Neuron (in vitro differentiated cells): Measurements from ENCODE around the gene FOXK1.

ENCODE experiments used
- H2AFZ ChIP-seq: one replicate; pipeline ENCODE4 v1.6.1; 2013; ENCODE audit warnings: low read depth, mild to moderate bottlenecking, inconsistent platforms, low read length, moderate library complexity
- H3K27me3 ChIP-seq: one replicate; pipeline ENCODE4 v1.6.1; 2013; ENCODE audit warnings: low read length; ENCODE audit not compliant: insufficient read depth
- H3K36me3 ChIP-seq: one replicate; pipeline ENCODE4 v1.6.1; 2013; ENCODE audit warnings: low read length; ENCODE audit not compliant: insufficient read depth
- H3K4me1 ChIP-seq: one replicate; pipeline ENCODE4 v1.6.1; 2013; ENCODE audit warnings: low read length; ENCODE audit not compliant: insufficient read depth
- H3K4me3 ChIP-seq: 2 replicates; pipeline ENCODE4 v1.5.1; 2013; ENCODE audit warnings: mild to moderate bottlenecking, low read length, moderate library complexity
- H3K9me3 ChIP-seq: one replicate; pipeline ENCODE4 v1.6.1; 2013; ENCODE audit warnings: low read length

Gene FOXK1

GRCh38 chr7:4751398-4751947 lies 69.4 kb downstream of the FOXK1 start:
- Histone ChIP-seq H3K4me3 (no peak overlapping the region), H2AFZ (no peak overlapping the region), H3K4me1 (no peaks in the 10 kb centered on the region), H3K9me3 (peaks cover 2% of the 10 kb centered on the region), H3K36me3 (peaks cover 51% of the 10 kb centered on the region), H3K27me3 (no peaks in the 10 kb centered on the region)

DNA sequence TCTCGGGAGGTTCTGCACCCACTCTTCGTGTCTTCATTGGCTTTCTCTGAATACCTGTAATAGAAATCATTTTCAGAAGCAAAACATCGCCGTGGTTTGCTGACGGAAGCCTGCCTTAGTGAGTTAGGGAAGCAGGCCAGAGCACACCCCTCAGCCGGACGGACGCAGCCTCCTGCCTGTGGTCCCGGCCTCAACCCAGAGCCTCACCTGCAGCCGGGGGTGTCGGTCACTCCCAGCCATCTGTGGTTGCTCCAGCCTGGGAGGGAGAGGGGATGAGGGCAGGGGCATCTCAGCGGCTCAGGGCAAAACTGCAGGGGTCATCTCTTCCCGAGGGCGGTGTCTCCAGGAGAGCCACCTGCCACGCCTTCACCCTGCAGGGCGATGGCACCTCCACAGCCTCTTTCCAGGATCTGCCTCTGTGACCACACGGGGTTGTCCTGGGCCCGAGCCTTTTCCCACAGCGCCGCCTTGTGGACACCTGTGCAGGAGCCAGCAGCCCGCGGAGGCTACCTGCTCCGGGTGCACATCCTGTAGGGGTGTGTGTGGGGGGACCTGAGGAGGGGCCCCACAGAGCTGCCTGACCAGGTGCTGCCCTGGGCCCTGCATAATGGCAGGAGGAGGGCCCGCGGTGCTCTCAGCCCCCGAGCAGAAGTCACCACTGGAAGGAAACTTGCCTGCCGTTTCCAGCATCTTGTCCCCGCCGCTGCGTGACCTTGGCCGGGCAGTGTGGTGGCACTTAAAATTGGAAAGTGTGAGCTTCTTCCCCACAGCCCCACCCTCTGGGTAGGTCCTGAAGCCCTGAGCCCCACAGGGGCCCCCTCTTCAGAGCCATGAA lies 71.7 kb downstream of the FOXK1 start:
- H3K4me3 ChIP-seq = no peak overlapping the region
- H2AFZ ChIP-seq = no peak overlapping the region
- peaks cover 2% of the 10 kb centered on the region for H3K9me3 ChIP-seq
- peaks cover 50% of the 10 kb centered on the region for H3K36me3 ChIP-seq
- H3K27me3 ChIP-seq = no peaks in the 10 kb centered on the region
- no peaks in the 10 kb centered on the region for H3K4me1 ChIP-seq

DNA sequence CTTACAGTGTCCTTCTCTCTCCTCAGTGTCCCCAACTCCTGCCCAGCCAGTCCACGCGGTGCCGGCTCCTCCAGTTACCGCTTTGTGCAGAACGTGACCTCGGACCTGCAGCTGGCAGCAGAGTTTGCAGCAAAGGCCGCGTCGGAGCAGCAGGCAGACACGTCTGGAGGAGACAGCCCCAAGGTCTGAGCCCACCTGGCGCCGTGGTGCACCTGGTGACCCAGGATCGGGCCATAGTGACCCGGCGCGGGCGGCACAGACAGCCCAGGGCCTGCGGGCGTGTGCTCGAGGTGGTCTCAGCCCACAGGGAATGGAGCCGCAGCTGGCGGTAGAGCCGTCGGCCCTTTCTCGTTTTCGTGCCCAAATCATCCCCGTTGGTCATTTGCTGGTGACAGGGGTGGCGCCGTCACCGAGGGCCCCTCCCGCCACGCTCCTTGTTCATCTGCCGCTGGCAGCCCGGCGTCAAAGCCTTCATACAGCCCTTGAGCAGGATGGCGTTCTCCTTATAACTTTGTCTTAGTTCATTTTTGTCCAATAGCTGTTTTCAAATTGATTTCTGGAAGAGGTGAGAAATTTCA lies 72.4 kb downstream of the FOXK1 start:
- H3K27me3 ChIP-seq = no peaks in the 10 kb centered on the region
- H3K9me3 ChIP-seq = peaks cover 2% of the 10 kb centered on the region
- peaks cover 54% of the 10 kb centered on the region for H3K36me3 ChIP-seq
- H2AFZ ChIP-seq = no peak overlapping the region
- no peak overlapping the region for H3K4me3 ChIP-seq
- H3K4me1 ChIP-seq = no peaks in the 10 kb centered on the region

GRCh38 chr7:4755045-4755444 lies 73.0 kb downstream of the FOXK1 start:
- Histone ChIP-seq H3K9me3 (peaks cover 2% of the 10 kb centered on the region), H3K4me3 (no peak overlapping the region), H3K27me3 (no peaks in the 10 kb centered on the region), H3K36me3 (peaks cover 54% of the 10 kb centered on the region), H3K4me1 (no peaks in the 10 kb centered on the region), H2AFZ (no peak overlapping the region)

GRCh38 chr7:4758111-4758510 lies 76.0 kb downstream of the FOXK1 start:
- H2AFZ ChIP-seq = no peak overlapping the region
- H3K9me3 ChIP-seq = no peaks in the 10 kb centered on the region
- no peaks in the 10 kb centered on the region for H3K27me3 ChIP-seq
- no peaks in the 10 kb centered on the region for H3K4me1 ChIP-seq
- no peak overlapping the region for H3K4me3 ChIP-seq
- H3K36me3 ChIP-seq = peaks cover 79% of the 10 kb centered on the region

- H3K4me1 ChIP-seq = no peaks in the 10 kb centered on the region
- no peak overlapping the region for H2AFZ ChIP-seq
- H3K9me3 ChIP-seq = no peaks in the 10 kb centered on the region
- H3K27me3 ChIP-seq = no peaks in the 10 kb centered on the region
- no peak overlapping the region for H3K4me3 ChIP-seq
- peaks cover 86% of the 10 kb centered on the region for H3K36me3 ChIP-seq
These were observed 76.7 kb downstream of the FOXK1 start for GRCh38 chr7:4758791-4759190.

DNA sequence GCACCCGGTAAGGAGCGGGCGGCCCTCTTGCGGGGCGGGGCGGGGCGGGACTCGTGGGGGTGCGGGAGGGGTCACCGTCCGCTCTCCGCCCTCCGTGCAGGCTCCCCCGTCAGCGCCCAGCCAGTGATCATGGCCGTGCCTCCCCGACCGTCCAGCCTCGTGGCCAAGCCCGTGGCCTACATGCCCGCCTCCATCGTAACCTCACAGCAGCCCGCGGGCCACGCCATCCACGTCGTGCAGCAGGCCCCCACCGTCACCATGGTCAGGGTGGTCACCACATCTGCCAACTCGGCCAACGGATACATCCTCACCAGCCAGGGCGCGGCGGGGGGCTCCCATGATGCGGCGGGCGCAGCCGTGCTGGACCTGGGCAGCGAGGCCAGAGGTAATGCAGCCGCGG lies 77.1 kb downstream of the FOXK1 start:
- Histone ChIP-seq H3K9me3 (no peaks in the 10 kb centered on the region), H3K4me3 (no peak overlapping the region), H2AFZ (no peak overlapping the region), H3K4me1 (no peaks in the 10 kb centered on the region), H3K27me3 (no peaks in the 10 kb centered on the region), H3K36me3 (peaks cover 87% of the 10 kb centered on the region)

GRCh38 chr7:4760952-4761351 lies 78.9 kb downstream of the FOXK1 start:
- no peak overlapping the region for H2AFZ ChIP-seq
- no peaks in the 10 kb centered on the region for H3K9me3 ChIP-seq
- H3K27me3 ChIP-seq = no peaks in the 10 kb centered on the region
- no peak overlapping the region for H3K4me3 ChIP-seq
- H3K4me1 ChIP-seq = no peaks in the 10 kb centered on the region
- peaks cover 79% of the 10 kb centered on the region for H3K36me3 ChIP-seq

DNA sequence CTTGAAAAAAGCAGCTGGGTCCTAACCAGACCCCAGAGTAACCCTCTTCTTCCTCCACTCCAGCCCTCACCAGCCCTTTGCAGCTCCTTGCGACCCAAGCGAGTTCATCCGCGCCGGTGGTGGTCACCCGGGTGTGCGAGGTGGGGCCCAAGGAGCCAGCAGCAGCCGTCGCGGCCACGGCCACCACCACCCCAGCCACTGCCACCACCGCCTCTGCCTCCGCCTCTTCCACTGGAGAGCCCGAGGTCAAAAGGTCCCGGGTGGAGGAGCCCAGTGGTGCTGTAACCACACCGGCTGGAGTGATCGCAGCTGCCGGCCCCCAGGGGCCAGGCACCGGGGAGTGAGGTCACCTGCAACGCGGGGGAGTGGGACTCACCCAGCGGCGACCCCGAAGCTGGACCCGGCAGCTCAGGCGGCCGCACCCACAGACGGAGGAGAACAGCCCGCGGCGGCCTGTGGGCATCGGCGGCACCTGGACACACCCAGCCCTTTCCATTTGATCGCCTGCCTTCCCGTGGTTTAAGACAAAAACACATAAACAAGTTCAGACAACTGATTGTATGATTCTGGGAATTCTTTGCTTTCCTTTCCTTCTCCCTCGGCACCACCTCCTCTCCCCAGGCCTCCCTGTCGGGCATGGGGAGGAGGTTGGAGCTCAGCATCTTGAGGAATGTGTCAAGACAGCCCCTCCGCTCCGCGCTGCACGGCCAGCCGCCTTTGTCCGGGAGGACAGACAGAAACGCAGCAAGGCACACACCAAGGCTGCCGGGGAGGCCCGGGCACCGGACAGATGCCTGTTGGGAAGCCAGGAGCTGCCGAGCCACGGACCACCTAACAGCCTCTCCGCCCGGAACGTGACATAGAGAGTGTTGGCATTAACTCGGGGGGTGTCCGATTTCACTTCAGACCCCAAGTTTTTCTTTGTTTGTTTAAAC lies 80.3 kb downstream of the FOXK1 start:
- peaks cover 76% of the 10 kb centered on the region for H3K36me3 ChIP-seq
- no peak overlapping the region for H2AFZ ChIP-seq
- no peaks in the 10 kb centered on the region for H3K27me3 ChIP-seq
- H3K9me3 ChIP-seq = no peaks in the 10 kb centered on the region
- no peaks in the 10 kb centered on the region for H3K4me1 ChIP-seq
- no peak overlapping the region for H3K4me3 ChIP-seq

- Histone ChIP-seq H3K27me3 (no peaks in the 10 kb centered on the region), H3K36me3 (peaks cover 73% of the 10 kb centered on the region), H3K9me3 (no peaks in the 10 kb centered on the region), H2AFZ (no peak overlapping the region), H3K4me3 (no peak overlapping the region), H3K4me1 (no peaks in the 10 kb centered on the region)
These were observed 81.1 kb downstream of the FOXK1 start for GRCh38 chr7:4763091-4763793.

DNA sequence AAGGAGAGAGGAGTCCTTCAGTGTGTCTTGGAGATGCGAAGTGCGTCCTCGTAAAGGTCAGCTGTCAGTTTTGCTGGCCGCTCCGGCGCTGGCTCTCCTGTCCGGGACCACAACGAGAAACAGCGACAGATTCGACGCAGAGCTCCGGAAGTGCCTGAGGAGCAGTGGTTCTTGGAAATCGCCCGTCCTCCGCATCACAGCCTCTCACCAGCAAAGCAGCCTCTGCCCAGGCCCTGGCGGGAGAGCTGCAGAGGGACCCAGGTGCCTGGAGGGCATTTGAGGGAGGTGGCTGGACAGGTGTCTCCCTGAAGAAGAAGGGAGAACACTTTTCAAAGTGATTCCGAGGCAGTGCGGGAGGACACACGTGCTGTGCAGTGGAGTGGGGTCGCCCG lies 81.7 kb downstream of the FOXK1 start:
- Histone ChIP-seq H3K36me3 (peaks cover 73% of the 10 kb centered on the region), H2AFZ (no peak overlapping the region), H3K4me1 (peaks cover 4% of the 10 kb centered on the region), H3K9me3 (no peaks in the 10 kb centered on the region), H3K4me3 (no peak overlapping the region), H3K27me3 (no peaks in the 10 kb centered on the region)

GRCh38 chr7:4764402-4765007 lies 82.4 kb downstream of the FOXK1 start:
- Histone ChIP-seq H3K27me3 (no peaks in the 10 kb centered on the region), H3K36me3 (peaks cover 66% of the 10 kb centered on the region)

More at GRCh38 chr7:4764402-4765007, 82.4 kb downstream of the FOXK1 start:
- no peak overlapping the region for H3K4me3 ChIP-seq
- H3K4me1 ChIP-seq = peaks cover 5% of the 10 kb centered on the region
- no peak overlapping the region for H2AFZ ChIP-seq
- H3K9me3 ChIP-seq = no peaks in the 10 kb centered on the region
